Activated naive CD8-positive, alpha-beta T cell treated with anti-CD3 and anti-CD28 coated beads, Interleukin-2, amount 50 U/mL, for 24 hours (primary cell): Measurements from ENCODE around the gene SPTB.

Experiments used
- ATAC-seq: fragments of 150-1000 bp; cut with Tn5 transposase; one replicate; pipeline ENCODE4 v1.10.0; 2021
- DNase-seq: peaks from one replicate; pipeline ENCODE4 v3.0.0; 2021
- H3K27ac Mint-ChIP-seq: one replicate; pipeline ENCODE4 v1.8.0; 2021; ENCODE audit warnings: mild to moderate bottlenecking, mixed read lengths
- H3K27me3 Mint-ChIP-seq: one replicate; pipeline ENCODE4 v1.8.0; 2021; ENCODE audit warnings: mixed read lengths
- H3K36me3 Mint-ChIP-seq: one replicate; pipeline ENCODE4 v1.8.0; 2021; ENCODE audit warnings: low read depth, mixed read lengths
- H3K4me1 Mint-ChIP-seq: one replicate; pipeline ENCODE4 v1.8.0; 2021; ENCODE audit warnings: mixed read lengths
- H3K4me3 Mint-ChIP-seq: one replicate; pipeline ENCODE4 v1.8.0; 2021; ENCODE audit warnings: mild to moderate bottlenecking, moderate library complexity, mixed read lengths
- H3K9me3 Mint-ChIP-seq: one replicate; pipeline ENCODE4 v1.8.0; 2021; ENCODE audit warnings: mixed read lengths

Gene SPTB

DNA sequence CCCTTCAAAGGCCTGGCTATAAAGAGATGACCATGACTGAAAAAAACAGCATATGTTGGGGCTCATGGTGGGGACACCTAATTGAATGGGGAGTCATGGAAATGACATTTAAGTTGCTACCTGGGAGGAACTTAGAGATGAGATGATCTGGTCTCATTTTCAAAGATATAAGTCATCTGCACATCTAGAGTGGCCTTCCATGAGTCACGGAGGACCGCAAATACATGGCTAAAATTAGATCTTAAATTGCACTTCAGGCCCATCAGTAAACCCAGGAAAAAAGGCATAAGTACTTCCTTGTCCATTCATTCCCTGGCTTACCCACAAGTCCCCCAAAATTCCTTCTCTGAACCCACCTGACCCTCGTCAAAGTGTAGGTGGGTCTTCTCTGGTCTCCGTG is 53.4 kb downstream of the SPTB start:
- H3K4me3 Mint-ChIP-seq, result no peak overlapping the region
- DNase-seq, result no peak
- H3K4me1 Mint-ChIP-seq, result no peaks in the 10 kb centered on the region
- no peak overlapping the region for H3K27ac Mint-ChIP-seq
- no peak for ATAC-seq
- no peaks in the 10 kb centered on the region for H3K9me3 Mint-ChIP-seq
- peaks cover 8% of the 10 kb centered on the region for H3K27me3 Mint-ChIP-seq
- no peaks in the 10 kb centered on the region for H3K36me3 Mint-ChIP-seq

DNA sequence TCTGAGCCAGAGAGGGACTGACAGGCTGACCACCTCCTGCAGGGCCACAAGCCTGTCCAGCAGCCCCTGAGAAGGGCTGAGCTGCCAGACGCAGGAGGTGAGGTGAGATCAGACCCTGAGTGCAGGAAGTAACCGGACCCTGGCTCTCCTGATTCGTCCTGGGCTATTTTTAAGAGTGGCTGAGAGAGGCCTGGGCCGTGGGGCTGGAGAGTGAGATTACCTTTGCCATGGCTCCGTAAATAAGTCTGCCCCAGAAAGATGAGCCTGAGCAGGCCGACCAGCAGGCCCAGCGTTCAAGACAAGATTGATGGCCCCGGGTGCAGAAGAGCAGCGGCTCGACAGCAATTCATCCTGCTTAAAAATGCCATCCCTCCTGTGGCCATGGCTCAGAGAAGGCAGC is 54.2 kb downstream of the SPTB start:
- Mint-ChIP-seq H3K27me3 (peaks cover 12% of the 10 kb centered on the region), H3K4me3 (no peak overlapping the region), H3K9me3 (no peaks in the 10 kb centered on the region), H3K27ac (no peak overlapping the region), H3K4me1 (no peaks in the 10 kb centered on the region), H3K36me3 (no peaks in the 10 kb centered on the region)
- DNase-seq, result no peak
- no peak for ATAC-seq

DNA sequence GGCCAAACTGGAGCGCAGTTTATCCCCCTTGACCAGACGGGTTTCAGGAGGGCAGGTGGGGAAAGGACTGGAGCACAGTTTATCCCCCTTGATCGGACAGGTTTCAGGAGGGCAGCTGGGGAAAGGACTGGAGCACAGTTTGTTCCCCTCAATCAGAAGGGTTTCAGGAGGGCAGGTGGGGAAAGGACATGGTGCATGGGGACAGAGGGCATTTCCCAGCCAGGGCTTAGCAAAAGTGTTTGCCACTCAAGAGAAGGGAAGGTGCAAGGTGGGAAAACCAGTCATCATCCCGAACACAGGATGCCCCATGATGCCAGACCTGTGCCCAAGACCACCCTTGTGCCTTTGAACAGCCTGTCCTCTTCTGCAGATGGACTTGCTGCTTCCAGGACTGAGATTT is 54.7 kb downstream of the SPTB start:
- no peak for ATAC-seq

DNA sequence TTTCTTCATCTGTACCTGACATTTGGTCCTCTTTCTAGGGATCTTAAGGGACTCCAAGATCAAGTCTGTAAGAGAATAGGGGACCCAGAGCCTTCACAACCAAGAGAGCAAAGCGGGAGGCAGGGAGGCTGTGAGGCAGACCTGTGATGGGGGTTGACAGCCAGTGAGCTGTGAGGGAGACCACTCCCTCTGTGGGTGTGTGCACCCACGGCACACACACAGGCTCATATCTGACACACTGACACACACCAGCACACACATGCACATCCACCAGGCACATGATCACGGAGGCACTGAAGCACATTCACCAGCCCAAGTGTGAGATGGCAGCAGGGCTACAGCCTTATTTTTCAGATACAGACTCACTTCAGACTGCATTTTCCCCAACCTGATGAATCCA is 55.2 kb downstream of the SPTB start:
- H3K9me3 Mint-ChIP-seq, result no peaks in the 10 kb centered on the region
- no peaks in the 10 kb centered on the region for H3K4me1 Mint-ChIP-seq
- H3K4me3 Mint-ChIP-seq, result no peak overlapping the region
- DNase-seq (no peak), ATAC-seq (no peak)
- peaks cover 12% of the 10 kb centered on the region for H3K27me3 Mint-ChIP-seq
- H3K36me3 Mint-ChIP-seq, result no peaks in the 10 kb centered on the region
- H3K27ac Mint-ChIP-seq, result no peak overlapping the region

More for the DNA sequence above, 54.7 kb downstream of the SPTB start:
- H3K36me3 Mint-ChIP-seq, result no peaks in the 10 kb centered on the region
- no peaks in the 10 kb centered on the region for H3K9me3 Mint-ChIP-seq
- no peak for DNase-seq
- no peak overlapping the region for H3K27ac Mint-ChIP-seq
- no peak overlapping the region for H3K4me3 Mint-ChIP-seq
- peaks cover 12% of the 10 kb centered on the region for H3K27me3 Mint-ChIP-seq
- H3K4me1 Mint-ChIP-seq, result no peaks in the 10 kb centered on the region

DNA sequence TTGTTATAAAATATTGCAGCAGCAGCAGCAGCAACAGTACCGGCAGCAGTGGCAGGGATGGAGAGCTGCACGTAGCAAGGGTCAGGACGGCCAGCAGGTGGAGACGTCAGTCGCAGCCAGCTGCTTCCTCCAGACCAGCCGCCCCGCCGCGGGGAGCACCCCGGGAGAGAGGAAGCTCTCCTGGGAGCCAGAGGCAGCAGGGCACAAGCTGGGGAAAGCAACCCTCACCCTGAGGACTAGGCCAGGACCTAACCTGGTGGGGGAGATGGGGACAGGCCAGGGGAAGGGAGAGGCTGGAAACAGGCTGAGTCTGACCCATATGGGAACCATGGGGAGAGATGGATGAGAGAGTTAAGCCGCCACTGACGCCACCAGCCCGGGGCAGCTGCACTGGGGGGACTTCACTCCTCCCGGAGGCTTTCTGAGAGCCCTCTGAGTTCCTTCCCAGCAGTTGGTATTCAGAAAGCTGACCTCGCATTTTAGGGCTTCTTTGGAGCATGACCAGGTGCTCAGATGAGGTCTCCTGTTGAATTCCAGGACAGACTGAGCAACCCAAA is 56.3 kb downstream of the SPTB start:
- no peak overlapping the region for H3K4me3 Mint-ChIP-seq

DNA sequence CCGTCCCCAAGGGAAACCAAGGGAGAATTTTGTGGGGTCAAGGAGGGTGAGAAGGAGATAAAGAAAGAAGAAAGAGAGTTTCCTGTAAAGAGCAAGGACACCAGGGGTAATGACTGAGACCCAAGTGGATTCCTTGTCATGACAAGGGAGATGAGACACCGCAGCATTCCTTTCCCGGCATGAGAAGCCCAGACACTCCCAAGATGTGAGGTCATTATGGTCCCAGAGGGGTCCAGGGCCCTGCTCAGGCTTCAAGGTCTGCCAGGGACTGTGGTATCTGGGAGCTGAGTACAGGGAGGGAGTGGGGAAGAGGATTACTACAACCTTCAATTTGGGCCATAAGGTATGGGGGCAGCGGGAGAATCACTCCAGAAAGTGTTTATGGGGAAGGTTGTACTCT is 58.1 kb downstream of the SPTB start:
- H3K36me3 Mint-ChIP-seq, result no peaks in the 10 kb centered on the region
- ATAC-seq (no peak), DNase-seq (no peak)
- H3K4me3 Mint-ChIP-seq, result no peak overlapping the region
- no peak overlapping the region for H3K27ac Mint-ChIP-seq
- no peaks in the 10 kb centered on the region for H3K9me3 Mint-ChIP-seq
- H3K27me3 Mint-ChIP-seq, result peaks cover 15% of the 10 kb centered on the region
- no peaks in the 10 kb centered on the region for H3K4me1 Mint-ChIP-seq

More for the DNA sequence above, 56.3 kb downstream of the SPTB start:
- Mint-ChIP-seq H3K36me3 (no peaks in the 10 kb centered on the region), H3K27ac (no peak overlapping the region), H3K4me1 (no peaks in the 10 kb centered on the region), H3K27me3 (peaks cover 15% of the 10 kb centered on the region), H3K9me3 (no peaks in the 10 kb centered on the region)
- peak; percentile 71 for DNase-seq
- peak; percentile 94 for ATAC-seq

DNA sequence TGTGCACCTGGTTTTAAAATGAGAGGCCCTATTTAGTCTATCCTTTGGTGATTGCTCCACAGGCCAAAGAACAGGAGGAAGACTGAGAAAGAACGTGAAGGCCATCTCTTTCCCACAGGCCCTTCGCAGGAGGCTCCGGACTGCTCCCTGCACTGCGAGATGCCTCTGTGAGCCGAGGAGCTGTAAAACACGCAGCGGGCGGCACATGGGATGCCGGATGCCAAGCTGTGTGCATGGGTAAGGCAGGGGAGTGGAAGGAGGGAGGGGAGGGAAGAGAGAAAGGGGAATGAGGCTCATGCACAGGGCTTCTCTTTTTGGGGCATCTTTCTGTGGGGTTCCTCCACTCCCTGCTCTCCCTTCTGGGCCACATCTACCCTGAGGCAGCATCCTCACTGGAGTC is 61.6 kb downstream of the SPTB start:
- no peaks in the 10 kb centered on the region for H3K4me1 Mint-ChIP-seq
- no peak for DNase-seq
- ATAC-seq, result no peak
- H3K4me3 Mint-ChIP-seq, result no peak overlapping the region
- no peaks in the 10 kb centered on the region for H3K36me3 Mint-ChIP-seq
- no peak overlapping the region for H3K27ac Mint-ChIP-seq
- H3K9me3 Mint-ChIP-seq, result no peaks in the 10 kb centered on the region
- peaks cover 9% of the 10 kb centered on the region for H3K27me3 Mint-ChIP-seq

DNA sequence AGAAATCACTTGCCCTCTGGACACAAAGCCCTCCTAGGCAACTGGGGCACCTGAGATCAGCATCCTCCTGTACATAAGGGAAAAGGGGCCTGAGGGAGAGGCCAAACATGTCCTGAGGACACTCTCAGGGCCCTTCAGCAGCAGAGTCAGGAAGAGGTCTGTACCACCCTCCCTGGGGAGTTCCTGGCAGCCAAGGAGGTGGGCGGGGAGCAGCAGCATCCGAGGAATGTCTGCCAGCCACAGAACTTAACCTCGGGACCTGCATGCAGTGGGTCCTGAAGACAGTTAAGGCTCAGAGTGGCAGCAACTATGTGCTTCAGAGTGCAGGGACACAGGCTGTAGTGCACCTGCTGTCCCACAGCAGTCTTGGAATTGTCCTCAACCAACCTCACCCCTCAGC is 62.1 kb downstream of the SPTB start:
- Mint-ChIP-seq H3K27me3 (peaks cover 8% of the 10 kb centered on the region), H3K4me1 (no peaks in the 10 kb centered on the region), H3K9me3 (no peaks in the 10 kb centered on the region), H3K4me3 (no peak overlapping the region), H3K36me3 (no peaks in the 10 kb centered on the region), H3K27ac (no peak overlapping the region)
- ATAC-seq (no peak), DNase-seq (no peak)

DNA sequence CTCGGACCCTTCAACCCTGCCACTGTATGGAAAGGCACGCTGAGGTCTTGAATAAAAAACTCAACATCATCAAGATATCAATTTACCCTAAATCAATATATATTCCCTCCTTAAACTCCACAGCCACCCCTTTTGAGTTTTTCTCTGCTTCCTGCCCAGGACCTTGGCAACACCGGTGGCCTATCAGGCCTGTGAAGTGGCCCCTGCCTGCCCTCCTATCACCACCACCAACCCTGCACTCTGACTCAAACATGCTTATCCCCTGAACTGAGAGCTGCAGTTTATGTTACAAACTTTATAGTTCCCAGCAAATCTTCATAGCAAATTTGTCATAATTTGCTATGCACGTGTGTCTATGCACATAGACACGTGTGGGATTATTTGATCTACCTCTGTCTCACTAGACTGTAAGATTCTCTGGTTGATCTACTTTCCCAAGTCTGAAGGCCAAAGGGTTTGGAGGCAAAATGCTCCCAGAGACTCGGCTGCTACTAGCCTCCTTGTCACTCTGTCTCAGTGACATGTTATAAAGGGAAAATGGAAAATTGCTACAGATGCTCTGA is 63.4 kb downstream of the SPTB start:
- Mint-ChIP-seq H3K27ac (no peak overlapping the region), H3K4me1 (no peaks in the 10 kb centered on the region), H3K27me3 (peaks cover 8% of the 10 kb centered on the region), H3K9me3 (no peaks in the 10 kb centered on the region), H3K36me3 (no peaks in the 10 kb centered on the region), H3K4me3 (no peak overlapping the region)
- no peak for ATAC-seq
- no peak for DNase-seq

DNA sequence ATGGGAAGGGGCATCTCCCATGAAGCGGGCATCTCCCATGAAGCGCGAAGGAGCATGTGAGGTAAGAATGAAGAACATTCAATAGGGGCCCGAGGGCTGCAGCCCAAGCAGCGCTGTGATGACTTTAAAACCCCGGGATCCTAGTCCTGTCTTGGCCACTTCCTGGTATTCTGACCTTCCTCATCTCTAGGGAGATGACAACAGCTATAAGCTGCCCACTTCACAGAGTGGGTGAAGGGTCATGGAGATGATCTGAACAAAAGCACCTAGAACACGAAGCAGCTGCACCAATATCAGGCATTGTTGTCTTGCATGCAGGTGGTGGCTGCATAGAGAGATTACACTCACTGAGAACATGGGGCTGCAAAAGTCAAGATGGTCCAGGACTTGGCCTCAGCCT is 64.5 kb downstream of the SPTB start:
- no peaks in the 10 kb centered on the region for H3K4me1 Mint-ChIP-seq
- no peak overlapping the region for H3K27ac Mint-ChIP-seq
- no peak for ATAC-seq
- no peak overlapping the region for H3K4me3 Mint-ChIP-seq
- H3K9me3 Mint-ChIP-seq, result no peaks in the 10 kb centered on the region
- H3K27me3 Mint-ChIP-seq, result peaks cover 5% of the 10 kb centered on the region
- no peaks in the 10 kb centered on the region for H3K36me3 Mint-ChIP-seq
- no peak for DNase-seq

DNA sequence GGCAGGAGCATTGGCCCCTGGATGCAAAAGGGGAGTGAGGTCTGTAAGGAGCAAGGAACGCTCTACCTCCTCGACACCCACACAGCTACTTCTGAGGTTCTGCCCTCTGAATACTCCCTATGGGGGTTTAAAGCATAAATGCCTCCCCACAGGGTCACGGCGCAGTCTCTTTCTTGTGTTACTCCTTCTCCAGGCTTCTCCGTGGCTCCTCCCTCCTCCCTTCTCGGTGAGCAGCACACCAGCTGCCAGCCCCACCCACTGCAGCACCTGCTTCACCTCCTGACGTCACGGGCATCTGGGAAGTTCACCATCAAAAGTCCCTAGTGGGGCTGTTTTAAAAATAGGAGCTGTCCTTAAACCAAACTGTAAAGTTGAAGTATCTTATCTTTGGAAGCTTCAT is 67.3 kb downstream of the SPTB start:
- ATAC-seq (peak; percentile 46), DNase-seq (peak; percentile 19)
- no peaks in the 10 kb centered on the region for H3K4me1 Mint-ChIP-seq
- no peaks in the 10 kb centered on the region for H3K9me3 Mint-ChIP-seq
- no peaks in the 10 kb centered on the region for H3K36me3 Mint-ChIP-seq
- H3K27ac Mint-ChIP-seq, result no peak overlapping the region
- H3K4me3 Mint-ChIP-seq, result no peak overlapping the region
- peaks cover 2% of the 10 kb centered on the region for H3K27me3 Mint-ChIP-seq

DNA sequence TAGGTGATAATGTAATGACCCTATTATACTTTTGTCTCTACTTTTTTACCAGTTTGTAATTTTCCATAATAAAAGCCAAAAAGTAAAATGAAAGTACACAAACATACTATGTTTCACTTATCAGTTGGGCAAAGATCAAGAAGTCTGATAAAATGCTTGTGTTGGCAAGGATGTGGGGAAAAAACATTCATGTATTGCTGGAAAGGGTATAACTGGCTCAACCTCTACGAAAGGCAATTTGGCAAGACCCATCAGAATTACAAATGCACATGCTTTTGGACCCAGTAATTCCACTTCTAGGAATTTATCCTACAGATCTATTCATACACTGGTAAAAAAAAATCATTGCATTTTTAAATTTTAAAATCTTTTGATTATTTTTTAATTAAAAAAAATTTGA is 68.0 kb downstream of the SPTB start:
- H3K36me3 Mint-ChIP-seq, result no peaks in the 10 kb centered on the region
- DNase-seq (no peak), ATAC-seq (no peak)
- H3K4me3 Mint-ChIP-seq, result no peak overlapping the region
- H3K27ac Mint-ChIP-seq, result no peak overlapping the region
- H3K27me3 Mint-ChIP-seq, result peaks cover 2% of the 10 kb centered on the region
- H3K9me3 Mint-ChIP-seq, result no peaks in the 10 kb centered on the region
- H3K4me1 Mint-ChIP-seq, result no peaks in the 10 kb centered on the region

DNA sequence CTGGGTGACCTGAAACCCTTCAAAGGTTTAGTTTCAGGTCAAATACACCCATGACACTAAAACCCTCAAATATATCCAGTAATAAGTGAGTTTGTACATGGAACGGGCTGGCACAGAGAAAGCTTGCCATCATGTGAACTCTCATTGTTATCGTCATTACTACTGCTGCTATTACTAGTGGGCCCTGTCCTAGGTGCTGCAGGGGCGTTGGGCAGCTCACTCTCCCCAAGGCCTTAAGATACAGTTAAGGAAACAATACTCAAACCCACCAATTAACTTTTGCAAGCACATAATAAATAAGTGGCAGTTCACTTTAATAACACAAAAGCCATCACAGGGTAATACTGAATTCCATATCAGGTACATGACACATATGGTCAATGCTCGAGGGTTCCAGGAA is 71.3 kb downstream of the SPTB start:
- H3K4me1 Mint-ChIP-seq, result no peaks in the 10 kb centered on the region
- no peak for DNase-seq
- no peak overlapping the region for H3K27ac Mint-ChIP-seq
- H3K4me3 Mint-ChIP-seq, result no peak overlapping the region
- no peaks in the 10 kb centered on the region for H3K9me3 Mint-ChIP-seq
- no peaks in the 10 kb centered on the region for H3K27me3 Mint-ChIP-seq
- no peak for ATAC-seq
- no peaks in the 10 kb centered on the region for H3K36me3 Mint-ChIP-seq

DNA sequence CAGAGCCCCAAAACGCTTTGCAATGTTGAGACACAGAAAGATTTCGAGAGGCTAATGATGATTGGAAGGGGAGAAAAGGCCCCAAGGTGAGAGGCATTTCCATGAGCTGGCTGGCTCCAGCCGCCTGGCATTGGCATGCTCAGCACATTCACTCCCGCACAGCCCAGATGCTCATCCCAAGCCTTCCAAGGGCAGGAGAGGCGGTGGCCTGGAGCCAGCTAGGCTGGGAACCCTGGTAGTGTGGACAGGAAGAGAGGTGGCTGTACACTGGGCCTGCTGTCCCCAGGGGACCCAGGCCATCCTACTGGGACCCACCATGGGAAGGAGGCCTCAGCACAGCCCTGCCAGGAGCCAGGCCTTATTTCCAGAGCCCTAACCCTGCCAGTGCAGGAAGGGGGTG is 72.2 kb downstream of the SPTB start:
- H3K27me3 Mint-ChIP-seq, result no peaks in the 10 kb centered on the region
- H3K4me1 Mint-ChIP-seq, result no peaks in the 10 kb centered on the region
- H3K4me3 Mint-ChIP-seq, result no peak overlapping the region
- H3K27ac Mint-ChIP-seq, result no peak overlapping the region
- ATAC-seq, result no peak
- no peak for DNase-seq
- no peaks in the 10 kb centered on the region for H3K36me3 Mint-ChIP-seq
- H3K9me3 Mint-ChIP-seq, result no peaks in the 10 kb centered on the region

DNA sequence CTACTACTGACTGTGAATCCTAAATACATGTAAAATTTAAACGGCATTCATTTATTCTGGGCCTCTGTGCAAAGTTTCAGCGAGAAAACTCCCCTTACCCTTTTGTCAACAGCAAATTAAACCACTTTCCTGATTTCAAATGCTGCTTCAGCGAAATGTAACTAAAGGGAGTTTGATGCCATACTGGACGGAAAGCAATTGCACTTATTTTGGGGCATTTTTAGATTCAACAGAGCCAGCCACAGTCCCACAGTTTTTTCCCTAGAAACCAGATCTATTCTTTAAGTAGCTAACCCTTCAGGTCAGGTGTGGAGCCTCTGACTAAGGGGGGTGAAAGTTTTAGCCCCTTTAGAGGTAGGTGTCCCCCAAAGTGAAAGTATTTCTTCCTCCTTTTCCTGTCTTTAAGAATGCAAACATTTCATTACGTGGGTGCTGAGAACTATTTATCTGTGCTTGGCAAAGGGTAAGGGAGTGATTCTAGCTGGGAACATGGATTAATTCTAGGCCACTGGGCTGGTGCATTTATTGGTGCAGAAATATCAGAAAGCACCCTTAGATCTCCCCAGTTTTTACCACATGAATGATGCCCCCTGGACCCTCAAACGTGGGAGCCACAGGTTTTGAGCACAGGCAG is 72.7 kb downstream of the SPTB start:
- H3K27me3 Mint-ChIP-seq, result no peaks in the 10 kb centered on the region
- H3K4me3 Mint-ChIP-seq, result no peak overlapping the region
- no peak for DNase-seq
- no peaks in the 10 kb centered on the region for H3K4me1 Mint-ChIP-seq
- H3K9me3 Mint-ChIP-seq, result no peaks in the 10 kb centered on the region
- H3K36me3 Mint-ChIP-seq, result no peaks in the 10 kb centered on the region
- H3K27ac Mint-ChIP-seq, result no peak overlapping the region
- no peak for ATAC-seq
